GM11168 (cell line): ENCODE results near the gene TMBIM4.

ENCODE experiments used
- in situ Hi-C: fragments of 300-500 bp; cut with MboI; formaldehyde crosslinking; loops from one replicate; pipeline ENCODE4 v1.12.0; 2022; ENCODE audit warnings: low sequenced_read_pairs; ENCODE audit not compliant: unreplicated experiment

TMBIM4 gene

GRCh38 chr12:66143868-66144267 lies 25.9 kb downstream of the TMBIM4 start:
- in situ Hi-C loops, result no loop called here

GRCh38 chr12:66142826-66143225 lies 27.0 kb downstream of the TMBIM4 start:
- in situ Hi-C loops, result no loop called here

GRCh38 chr12:66141299-66141698 lies 28.5 kb downstream of the TMBIM4 start:
- in situ Hi-C loops, result no loop called here

GRCh38 chr12:66140731-66141130 lies 29.1 kb downstream of the TMBIM4 start:
- in situ Hi-C loops, result no loop called here

GRCh38 chr12:66139328-66139727 lies 30.5 kb downstream of the TMBIM4 start:
- in situ Hi-C loops, result no loop called here

- in situ Hi-C loops, result no loop called here
Observed at GRCh38 chr12:66137937-66138336, 31.9 kb downstream of the TMBIM4 start.

- in situ Hi-C loops, result no loop called here
Observed at GRCh38 chr12:66132408-66132807, 37.4 kb downstream of the TMBIM4 start.

GRCh38 chr12:66131067-66131688 lies 38.6 kb downstream of the TMBIM4 start:
- in situ Hi-C loops, result no loop called here

GRCh38 chr12:66130267-66131066 lies 39.3 kb downstream of the TMBIM4 start, which contains the start of gene LLPH:
Gene LLPH, minus strand, starts transcription at chr12:66130750. Its CDS starts 1,644 bp downstream, at chr12:66129106.
- in situ Hi-C loops, result no loop called here

GRCh38 chr12:66129934-66130266 lies 39.9 kb downstream of the TMBIM4 start:
- in situ Hi-C loops, result no loop called here

- in situ Hi-C loops, result no loop called here
Observed at GRCh38 chr12:66127650-66128049, 42.1 kb downstream of the TMBIM4 start.

GRCh38 chr12:66120477-66120876 lies 49.3 kb downstream of the TMBIM4 start:
- in situ Hi-C loops, result loop anchor here (25.0 kb wide), 1 partner anchor 808 kb away; no protein-coding TSS in a partner anchor

- in situ Hi-C loops, result loop anchor here (25.0 kb wide), 1 partner anchor 808 kb away; no protein-coding TSS in a partner anchor
Observed at GRCh38 chr12:66119870-66120241, 49.9 kb downstream of the TMBIM4 start.

- in situ Hi-C loops, result loop anchor here (25.0 kb wide), 1 partner anchor 807 kb away; no protein-coding TSS in a partner anchor
Observed at GRCh38 chr12:66119229-66119869, 50.4 kb downstream of the TMBIM4 start.

GRCh38 chr12:66118240-66118891 lies 51.4 kb downstream of the TMBIM4 start:
- in situ Hi-C loops, result loop anchor here (25.0 kb wide), 1 partner anchor 806 kb away; no protein-coding TSS in a partner anchor

- in situ Hi-C loops, result loop anchor here (25.0 kb wide), 1 partner anchor 805 kb away; no protein-coding TSS in a partner anchor
Observed at GRCh38 chr12:66117242-66117641, 52.6 kb downstream of the TMBIM4 start.

GRCh38 chr12:66115071-66115600 lies 54.7 kb downstream of the TMBIM4 start:
- in situ Hi-C loops, result loop anchor here (25.0 kb wide), 1 partner anchor 803 kb away; no protein-coding TSS in a partner anchor

- in situ Hi-C loops, result loop anchor here (25.0 kb wide), 1 partner anchor 801 kb away; no protein-coding TSS in a partner anchor
Observed at GRCh38 chr12:66113471-66113870, 56.3 kb downstream of the TMBIM4 start.

- in situ Hi-C loops, result loop anchor here (25.0 kb wide), 1 partner anchor 799 kb away; no protein-coding TSS in a partner anchor
Observed at GRCh38 chr12:66111605-66112004, 58.2 kb downstream of the TMBIM4 start.

GRCh38 chr12:66109056-66109455 lies 60.7 kb downstream of the TMBIM4 start:
- in situ Hi-C loops, result loop anchor here (10.0 to 25.0 kb wide), 2 partner anchors 504 to 797 kb away; no protein-coding TSS in a partner anchor
